Esophagus muscularis mucosa (tissue), 4 donors: ENCODE results near the gene GDF10. TPM values are rescaled to one million over a fixed set of nuclear protein-coding genes. Genes with fewer than 3 reads are reported as not detected.

Experiments
- DNase-seq: peaks from one replicate; pipeline ENCODE4 v3.0.0-alpha.2; 2017; ENCODE audit errors: extremely low spot score
- H3K27ac ChIP-seq, 4 donors: fragments of 200-600 bp; sonication (generic); replicated peaks in 1 of 4; 1 replicate in 3 of 4; 2 replicates in 1 of 4; pipeline ENCODE4 v1.5.1; 2016 to 2019; ENCODE audit warnings: mild to moderate bottlenecking in 1 of 4
- H3K27me3 ChIP-seq, 4 donors: fragments of 200-600 bp; sonication (generic); one replicate each; pipeline versions ENCODE4 v1.5.1 to v1.6.0; 2016 to 2019
- H3K36me3 ChIP-seq, 4 donors: fragments of 200-600 bp; sonication (generic); one replicate each; pipeline ENCODE4 v1.5.1; 2016 to 2019
- H3K4me1 ChIP-seq, 4 donors: fragments of 200-600 bp; sonication (generic); one replicate each; pipeline ENCODE4 v1.5.1; 2016 to 2019
- H3K4me3 ChIP-seq, 4 donors: fragments of 200-600 bp; sonication (generic); 1 replicate in 2 of 4; 2 replicates in 2 of 4; pipeline ENCODE4 v1.5.1; 2016 to 2019; ENCODE audit warnings: mild to moderate bottlenecking in 4 of 4, moderate library complexity in 1 of 4
- H3K9me3 ChIP-seq, 4 donors: fragments of 200-600 bp; sonication (generic); 1 replicate in 3 of 4; 2 replicates in 1 of 4; pipeline ENCODE4 v1.5.1; 2016 to 2019
- EP300 ChIP-seq: sonication (generic); formaldehyde crosslinking; IDR thresholded peaks from one replicate; pipeline ENCODE4 v1.6.1; 2017; ENCODE audit warnings: antibody characterized with exemption
- POLR2A ChIP-seq: fragments of 450-650 bp; IDR thresholded peaks from one replicate; pipeline ENCODE4 v1.6.1; 2017; ENCODE audit warnings: antibody characterized with exemption, moderate library complexity, mild to moderate bottlenecking, low read depth
- POLR2AphosphoS5 ChIP-seq, 2 donors: sonication (generic); formaldehyde crosslinking; IDR thresholded peaks; one replicate each; pipeline ENCODE4 v1.6.1; 2017; ENCODE audit warnings: antibody characterized with exemption in 2 of 2
- WGBS: methylation state at CpG from one replicate; pipeline ENCODE4 v1.1.5; 2018; 5-methylcytosine and 5-hydroxymethylcytosine counted together
- intact Hi-C: fragments of 100-400 bp; cut with DNase I; formaldehyde crosslinking; loops from one replicate; pipeline ENCODE4 v1.15.1; 2023
- total RNA-seq, 4 donors: library from RNA; depleted of rRNA; stranded (reverse); fragments of >200 nt; gene quantifications; one replicate each; pipeline versions ENCODE4 v1.1.0 to v1.2.1, GENCODE V29; 2016
- TF ChIP-seq, protein P1 (sequence below), 3 experiments: fragments of 200-600 bp in 2 of 3; fragments of 450-650 bp in 1 of 3; sonication (generic) in 2 of 3; IDR thresholded peaks; one replicate each; pipeline ENCODE4 v1.5.1; 2017 to 2019; ENCODE audit warnings: antibody characterized with exemption in 3 of 3, mild to moderate bottlenecking in 2 of 3, moderate library complexity in 1 of 3

Gene GDF10
- total RNA-seq, 4 donors from 2014 or later = 5.6 to 33.3 (median 29.5) TPM

DNA sequence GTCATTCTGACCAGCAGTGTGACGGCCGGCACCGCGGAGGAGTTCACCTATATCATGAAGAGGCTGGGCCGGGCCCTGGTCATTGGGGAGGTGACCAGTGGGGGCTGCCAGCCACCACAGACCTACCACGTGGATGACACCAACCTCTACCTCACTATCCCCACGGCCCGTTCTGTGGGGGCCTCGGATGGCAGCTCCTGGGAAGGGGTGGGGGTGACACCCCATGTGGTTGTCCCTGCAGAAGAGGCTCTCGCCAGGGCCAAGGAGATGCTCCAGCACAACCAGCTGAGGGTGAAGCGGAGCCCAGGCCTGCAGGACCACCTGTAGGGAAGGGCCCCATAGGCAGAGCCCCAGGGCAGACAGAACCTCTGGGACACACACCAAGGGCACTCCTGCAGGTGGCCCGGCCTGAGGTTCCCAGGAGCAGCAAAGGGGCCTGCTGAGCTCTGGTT lies 57.2 kb downstream of the GDF10 start:
- H3K4me3 ChIP-seq = no peak overlapping the region
- H3K4me1 ChIP-seq = no peaks in the 10 kb centered on the region
- H3K9me3 ChIP-seq = no peaks in the 10 kb centered on the region
- intact Hi-C loops = no loop called here
- 89% methylated on average over 3 of the region's 12 CpGs for WGBS
- no peaks in the 10 kb centered on the region for H3K27me3 ChIP-seq
- H3K36me3 ChIP-seq = no peaks in the 10 kb centered on the region
- no peak for TF ChIP-seq POLR2A
- TF ChIP-seq EP300 = no peak
- no peak for TF ChIP-seq POLR2AphosphoS5 (IDR thresholded peaks at IDR 0.05)
- TF ChIP-seq, protein P1, sequence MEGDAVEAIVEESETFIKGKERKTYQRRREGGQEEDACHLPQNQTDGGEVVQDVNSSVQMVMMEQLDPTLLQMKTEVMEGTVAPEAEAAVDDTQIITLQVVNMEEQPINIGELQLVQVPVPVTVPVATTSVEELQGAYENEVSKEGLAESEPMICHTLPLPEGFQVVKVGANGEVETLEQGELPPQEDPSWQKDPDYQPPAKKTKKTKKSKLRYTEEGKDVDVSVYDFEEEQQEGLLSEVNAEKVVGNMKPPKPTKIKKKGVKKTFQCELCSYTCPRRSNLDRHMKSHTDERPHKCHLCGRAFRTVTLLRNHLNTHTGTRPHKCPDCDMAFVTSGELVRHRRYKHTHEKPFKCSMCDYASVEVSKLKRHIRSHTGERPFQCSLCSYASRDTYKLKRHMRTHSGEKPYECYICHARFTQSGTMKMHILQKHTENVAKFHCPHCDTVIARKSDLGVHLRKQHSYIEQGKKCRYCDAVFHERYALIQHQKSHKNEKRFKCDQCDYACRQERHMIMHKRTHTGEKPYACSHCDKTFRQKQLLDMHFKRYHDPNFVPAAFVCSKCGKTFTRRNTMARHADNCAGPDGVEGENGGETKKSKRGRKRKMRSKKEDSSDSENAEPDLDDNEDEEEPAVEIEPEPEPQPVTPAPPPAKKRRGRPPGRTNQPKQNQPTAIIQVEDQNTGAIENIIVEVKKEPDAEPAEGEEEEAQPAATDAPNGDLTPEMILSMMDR (IDR thresholded peaks at IDR 0.05) = no peak
- no peak for DNase-seq
- H3K27ac ChIP-seq = no peak overlapping the region

DNA sequence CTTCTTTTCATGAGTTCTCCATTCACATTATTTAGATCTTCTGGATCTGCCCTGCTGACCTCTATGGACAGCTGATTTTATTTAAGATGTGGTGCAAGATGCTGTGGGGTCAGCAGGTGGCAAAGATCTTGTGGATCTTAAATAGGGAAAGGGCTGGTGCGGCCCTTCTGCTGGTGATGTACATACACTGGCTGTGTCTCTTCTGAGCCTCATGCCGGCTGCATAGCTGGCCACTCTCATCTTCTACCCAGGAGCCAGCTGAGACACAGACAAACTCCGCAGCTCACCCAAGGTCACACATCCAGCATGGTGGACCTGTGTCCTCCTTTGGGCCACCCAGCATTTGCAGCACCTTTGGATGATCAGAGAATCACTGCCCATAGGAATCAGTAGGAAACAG lies 57.9 kb downstream of the GDF10 start:
- intact Hi-C loops = no loop called here
- H3K4me1 ChIP-seq = no peaks in the 10 kb centered on the region
- H3K4me3 ChIP-seq = no peak overlapping the region
- TF ChIP-seq POLR2AphosphoS5 (IDR thresholded peaks at IDR 0.05) (no peak), POLR2A (no peak), EP300 (no peak)
- TF ChIP-seq, protein P1 (IDR thresholded peaks at IDR 0.05) = no peak
- DNase-seq = no peak
- H3K27ac ChIP-seq = no peak overlapping the region
- no peaks in the 10 kb centered on the region for H3K27me3 ChIP-seq
- H3K36me3 ChIP-seq = no peaks in the 10 kb centered on the region
- no peaks in the 10 kb centered on the region for H3K9me3 ChIP-seq
- WGBS = 84% methylated on average over 3 of the region's 3 CpGs

DNA sequence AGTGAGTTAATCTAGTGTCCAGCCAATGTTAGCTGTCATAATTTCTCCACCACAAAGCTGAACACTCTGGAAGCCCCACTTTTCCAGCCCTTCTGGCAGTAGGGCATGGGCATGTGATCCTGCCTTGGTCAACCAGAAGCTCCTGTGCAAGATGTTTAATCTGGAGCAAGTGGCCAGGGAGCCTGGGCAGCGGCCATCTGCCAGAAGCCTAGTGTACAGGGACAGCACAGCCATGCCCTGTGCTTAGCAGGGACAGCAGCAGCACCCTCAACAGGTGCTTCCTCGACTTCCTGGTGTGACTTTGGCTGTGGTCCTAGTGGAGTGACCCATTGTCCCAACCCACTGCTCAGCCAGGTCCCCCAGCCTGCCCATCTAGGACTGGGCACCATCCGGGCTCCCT lies 58.5 kb downstream of the GDF10 start:
- DNase-seq = no peak
- Histone ChIP-seq H3K27me3 (no peaks in the 10 kb centered on the region), H3K36me3 (no peaks in the 10 kb centered on the region), H3K4me1 (no peaks in the 10 kb centered on the region), H3K9me3 (no peaks in the 10 kb centered on the region), H3K4me3 (no peak overlapping the region), H3K27ac (no peak overlapping the region)
- 91% methylated on average over 3 of the region's 3 CpGs for WGBS
- no peak for TF ChIP-seq POLR2A
- TF ChIP-seq EP300 = no peak
- TF ChIP-seq POLR2AphosphoS5 (IDR thresholded peaks at IDR 0.05) = no peak
- intact Hi-C loops = no loop called here

DNA sequence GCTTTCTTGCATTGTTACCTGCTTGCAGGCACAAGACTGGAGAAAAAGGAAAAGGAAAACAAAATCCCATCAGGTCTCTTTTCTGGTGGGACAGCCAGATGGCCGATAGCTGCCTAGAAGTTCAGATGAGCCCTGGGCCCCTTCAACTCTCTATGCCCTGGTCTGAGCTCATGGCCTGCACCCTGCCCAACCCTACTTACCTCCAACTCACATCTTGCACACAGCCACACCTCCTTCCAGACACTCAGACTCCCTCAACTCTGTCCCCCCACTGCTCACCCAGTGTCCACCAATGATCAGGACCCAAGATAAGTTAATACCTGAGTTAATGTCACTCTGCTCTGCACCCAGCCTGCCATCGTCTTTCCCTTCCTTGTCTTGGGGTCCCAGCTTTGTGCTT lies 59.1 kb downstream of the GDF10 start:
- 89% methylated on average over 2 of the region's 2 CpGs for WGBS
- Histone ChIP-seq H3K9me3 (no peaks in the 10 kb centered on the region), H3K27ac (no peak overlapping the region), H3K27me3 (no peaks in the 10 kb centered on the region), H3K36me3 (no peaks in the 10 kb centered on the region), H3K4me1 (no peaks in the 10 kb centered on the region), H3K4me3 (no peak overlapping the region)
- TF ChIP-seq, protein P1 (IDR thresholded peaks at IDR 0.05) = no peak
- TF ChIP-seq POLR2A = no peak
- TF ChIP-seq EP300 = no peak
- TF ChIP-seq POLR2AphosphoS5 (IDR thresholded peaks at IDR 0.05) = no peak
- DNase-seq = no peak
- intact Hi-C loops = no loop called here

DNA sequence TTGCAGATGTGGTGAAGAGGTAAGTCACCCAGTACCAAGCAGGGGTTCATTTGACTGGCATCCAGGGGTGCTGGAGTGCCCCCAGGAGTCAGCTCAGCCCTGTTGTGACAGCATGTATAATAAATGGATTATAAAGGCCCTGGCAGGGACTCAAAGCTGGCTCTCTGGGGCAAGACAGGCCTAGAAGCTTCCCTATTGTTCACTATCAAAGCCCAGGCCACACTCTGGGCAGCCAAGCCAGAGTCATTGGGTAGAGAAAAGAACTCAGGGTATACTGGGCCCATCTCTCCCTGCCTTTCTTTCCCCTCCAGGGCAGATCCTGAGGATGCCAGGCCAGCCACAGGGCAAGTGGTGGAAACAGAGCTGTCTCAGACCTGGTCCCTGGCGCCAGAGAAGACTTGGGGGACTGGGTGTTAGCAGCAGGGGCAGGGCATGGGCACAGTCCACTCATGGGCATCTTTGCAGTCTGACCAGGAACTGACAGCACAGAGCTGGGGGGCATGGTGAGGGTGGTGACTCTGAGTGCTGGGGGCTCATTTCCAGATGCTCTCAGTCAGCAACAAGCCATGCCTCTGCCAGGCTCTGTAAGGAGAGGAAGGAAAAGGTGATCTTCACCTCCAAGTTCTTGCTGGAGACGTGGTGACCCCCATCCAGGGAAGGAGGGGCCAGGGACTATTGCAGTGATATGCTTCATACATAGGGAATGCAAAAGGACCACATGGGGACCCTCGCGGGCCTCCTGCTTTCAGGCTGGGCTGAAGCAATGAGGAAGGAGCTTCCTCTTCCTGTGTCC lies 59.8 kb downstream of the GDF10 start:
- no peaks in the 10 kb centered on the region for H3K4me1 ChIP-seq
- TF ChIP-seq, protein P1 (IDR thresholded peaks at IDR 0.05) = no peak
- TF ChIP-seq POLR2A (no peak), EP300 (no peak), POLR2AphosphoS5 (IDR thresholded peaks at IDR 0.05) (no peak)
- H3K36me3 ChIP-seq = no peaks in the 10 kb centered on the region
- intact Hi-C loops = no loop called here
- H3K27ac ChIP-seq = no peak overlapping the region
- no peaks in the 10 kb centered on the region for H3K9me3 ChIP-seq
- H3K27me3 ChIP-seq = no peaks in the 10 kb centered on the region
- DNase-seq = no peak
- 90% methylated on average over 3 of the region's 4 CpGs for WGBS
- no peak overlapping the region for H3K4me3 ChIP-seq
